Measurements from ENCODE around the gene CIB4.

The CIB4 gene

GRCh38 chr2:26631401-26632170, 9.6 kb downstream of the CIB4 start:
- Histone ChIP-seq H3K36me3 (ENCODE audit: insufficient read depth, low read length) (no peaks in the 10 kb centered on the region), H3K4me2 (ENCODE audit: insufficient read depth, low read length) (no peak overlapping the region), H3K4me3 (ENCODE audit: low read depth in 1 of 2, low read length in 2 of 2) (no peak overlapping the region), H4K20me1 (ENCODE audit: insufficient read depth, low read length) (no peaks in the 10 kb centered on the region), H3K27ac (ENCODE audit: low read length) (no peak overlapping the region), H2AFZ (ENCODE audit: low read depth, low read length) (no peak overlapping the region), H3K9ac (ENCODE audit: low read depth, low read length) (no peak overlapping the region), H3K9me3 (ENCODE audit: insufficient read depth, low read length, severe bottlenecking) (no peaks in the 10 kb centered on the region), H3K4me1 (ENCODE audit: insufficient read depth, low read length) (no peaks in the 10 kb centered on the region), H3K27me3 (ENCODE audit: insufficient read depth, low read length, poor library complexity) (peaks cover 29% of the 10 kb centered on the region), H3K79me2 (ENCODE audit: insufficient read depth, low read length) (no peaks in the 10 kb centered on the region)
- DNase-seq (no peak), ATAC-seq (ENCODE audit: insufficient read depth, low read depth) (no peak)
- no peak for TF ChIP-seq CTCF (IDR thresholded peaks at IDR 0.05; ENCODE audit: borderline replicate concordance, extremely low read depth, low read length, poor library complexity, severe bottlenecking)
- no peak for TF ChIP-seq EZH2 (IDR thresholded peaks at IDR 0.05; ENCODE audit: borderline replicate concordance, low read depth, low read length, severe bottlenecking)

GRCh38 chr2:26630669-26631360, 10.4 kb downstream of the CIB4 start:
- DNase-seq, result no peak
- H3K79me2 ChIP-seq (ENCODE audit: insufficient read depth, low read length), result no peaks in the 10 kb centered on the region
- no peak overlapping the region for H3K4me2 ChIP-seq (ENCODE audit: insufficient read depth, low read length)

GRCh38 chr2:26630235-26630634, 10.9 kb downstream of the CIB4 start:
- H3K9me3 ChIP-seq (ENCODE audit: insufficient read depth, low read length, severe bottlenecking), result no peaks in the 10 kb centered on the region
- no peaks in the 10 kb centered on the region for H4K20me1 ChIP-seq (ENCODE audit: insufficient read depth, low read length)
- no peak overlapping the region for H2AFZ ChIP-seq (ENCODE audit: low read depth, low read length)
- peaks cover 20% of the 10 kb centered on the region for H3K27me3 ChIP-seq (ENCODE audit: insufficient read depth, low read length, poor library complexity)
- H3K79me2 ChIP-seq (ENCODE audit: insufficient read depth, low read length), result no peaks in the 10 kb centered on the region
- TF ChIP-seq CTCF (IDR thresholded peaks at IDR 0.05; ENCODE audit: borderline replicate concordance, extremely low read depth, low read length, poor library complexity, severe bottlenecking), result no peak
- TF ChIP-seq EZH2 (IDR thresholded peaks at IDR 0.05; ENCODE audit: borderline replicate concordance, low read depth, low read length, severe bottlenecking), result no peak
- no peaks in the 10 kb centered on the region for H3K4me1 ChIP-seq (ENCODE audit: insufficient read depth, low read length)
- H3K9ac ChIP-seq (ENCODE audit: low read depth, low read length), result no peak overlapping the region
- no peak for DNase-seq
- no peak overlapping the region for H3K4me2 ChIP-seq (ENCODE audit: insufficient read depth, low read length)
- no peak overlapping the region for H3K4me3 ChIP-seq (ENCODE audit: low read depth in 1 of 2, low read length in 2 of 2)
- ATAC-seq (ENCODE audit: insufficient read depth, low read depth), result no peak
- no peaks in the 10 kb centered on the region for H3K36me3 ChIP-seq (ENCODE audit: insufficient read depth, low read length)
- no peak overlapping the region for H3K27ac ChIP-seq (ENCODE audit: low read length)

More at GRCh38 chr2:26630669-26631360, 10.4 kb downstream of the CIB4 start:
- Histone ChIP-seq H3K27me3 (ENCODE audit: insufficient read depth, low read length, poor library complexity) (peaks cover 24% of the 10 kb centered on the region), H3K36me3 (ENCODE audit: insufficient read depth, low read length) (no peaks in the 10 kb centered on the region), H3K27ac (ENCODE audit: low read length) (no peak overlapping the region), H3K4me1 (ENCODE audit: insufficient read depth, low read length) (no peaks in the 10 kb centered on the region), H2AFZ (ENCODE audit: low read depth, low read length) (no peak overlapping the region), H3K9me3 (ENCODE audit: insufficient read depth, low read length, severe bottlenecking) (no peaks in the 10 kb centered on the region), H4K20me1 (ENCODE audit: insufficient read depth, low read length) (no peaks in the 10 kb centered on the region), H3K9ac (ENCODE audit: low read depth, low read length) (no peak overlapping the region), H3K4me3 (ENCODE audit: low read depth in 1 of 2, low read length in 2 of 2) (no peak overlapping the region)
- ATAC-seq (ENCODE audit: insufficient read depth, low read depth), result no peak
- TF ChIP-seq EZH2 (IDR thresholded peaks at IDR 0.05; ENCODE audit: borderline replicate concordance, low read depth, low read length, severe bottlenecking) (no peak), CTCF (IDR thresholded peaks at IDR 0.05; ENCODE audit: borderline replicate concordance, extremely low read depth, low read length, poor library complexity, severe bottlenecking) (no peak)

All from DND-41 (cell line).